Spleen (tissue), 11 donors: ENCODE results near the gene CYP4F22. TPM values are rescaled to one million over a fixed set of nuclear protein-coding genes. Genes with fewer than 3 reads are reported as not detected.

ENCODE experiments used
- DNase-seq: peaks from one replicate; pipeline ENCODE4 v3.0.0-alpha.2; 2020
- H3K27ac ChIP-seq, 8 donors: fragments of 200-600 bp; sonication (generic) in 7 of 8; 1 replicate in 4 of 8; 2 replicates in 4 of 8; pipeline versions ENCODE4 v1.5.0 to v1.8.0; 2016 to 2021; ENCODE audit warnings: inconsistent platforms in 4 of 8, mild to moderate bottlenecking in 4 of 8, moderate library complexity in 1 of 8
- H3K27me3 ChIP-seq, 7 donors: fragments of 200-600 bp; sonication (generic) in 6 of 7; replicated peaks in 1 of 7; 1 replicate in 4 of 7; 2 replicates in 3 of 7; pipeline versions ENCODE4 v1.5.0 to v1.8.0; 2016 to 2021; ENCODE audit warnings: inconsistent platforms in 3 of 7, mild to moderate bottlenecking in 1 of 7
- H3K36me3 ChIP-seq, 6 donors: fragments of 200-600 bp; sonication (generic) in 5 of 6; 1 replicate in 4 of 6; 2 replicates in 2 of 6; pipeline versions ENCODE4 v1.5.0 to v1.8.0; 2016 to 2021; ENCODE audit warnings: inconsistent platforms in 2 of 6
- H3K4me1 ChIP-seq, 6 donors: fragments of 200-600 bp; sonication (generic) in 5 of 6; 1 replicate in 3 of 6; 2 replicates in 3 of 6; pipeline versions ENCODE4 v1.5.0 to v1.8.0; 2016 to 2021; ENCODE audit warnings: inconsistent platforms in 3 of 6
- H3K4me3 ChIP-seq, 8 donors: fragments of 200-600 bp; sonication (generic) in 7 of 8; 1 replicate in 4 of 8; 2 replicates in 4 of 8; pipeline versions ENCODE4 v1.5.0 to v1.8.0; 2016 to 2021; ENCODE audit warnings: inconsistent platforms in 4 of 8, mild to moderate bottlenecking in 4 of 8, moderate library complexity in 2 of 8
- H3K9me3 ChIP-seq, 8 donors: fragments of 200-600 bp; sonication (generic) in 7 of 8; 1 replicate in 4 of 8; 2 replicates in 4 of 8; pipeline versions ENCODE4 v1.5.0 to v1.8.0; 2016 to 2021; ENCODE audit warnings: inconsistent platforms in 4 of 8
- POLR2A ChIP-seq, 3 donors: fragments of 450-650 bp; IDR thresholded peaks; one replicate each; pipeline ENCODE4 v1.5.1; 2017; ENCODE audit warnings: antibody characterized with exemption in 3 of 3, mild to moderate bottlenecking in 1 of 3
- POLR2AphosphoS5 ChIP-seq, 3 donors: sonication (generic); formaldehyde crosslinking; IDR thresholded peaks; one replicate each; pipeline ENCODE4 v1.5.1; 2017; ENCODE audit warnings: antibody characterized with exemption in 3 of 3
- WGBS, 5 donors: extraction: QIAGEN DNeasy Blood & Tissue Kit in 3 of 5; methylation state at CpG; one replicate each; pipeline versions ENCODE4 v1.1.5 to v1.1.7; 2013 to 2018; 5-methylcytosine and 5-hydroxymethylcytosine counted together
- intact Hi-C: fragments of 100-400 bp; cut with DNase I; formaldehyde crosslinking; loops from one replicate; pipeline ENCODE4 v1.15.0; 2023; ENCODE audit warnings: low total_unique reads
- polyA plus RNA-seq, 3 donors: library from polyadenylated mRNA; stranded (reverse); fragments of 200-250 nt; gene quantifications; one replicate each; pipeline ENCODE4 v1.2.1, GENCODE V29; 2013
- total RNA-seq, 7 donors: library from RNA; depleted of rRNA in 3 of 7; stranded (reverse); fragments of >200 nt in 3 of 7; fragmentation: NEBNext Ultra II Directional in 4 of 7; extraction: Animal tissue kit (Norgen Biotek cat#: 25700) in 4 of 7; gene quantifications; one replicate each; pipeline versions ENCODE4 v1.1.0 to v1.2.1, GENCODE V29; 2016 to 2021
- TF ChIP-seq, protein P1 (sequence below), 11 experiments: fragments of 200-600 bp in 7 of 11; fragments of 450-650 bp in 4 of 11; sonication (generic) in 4 of 11; IDR thresholded peaks in 8 of 11; conservative IDR thresholded peaks in 3 of 11; 1 replicate in 7 of 11; 2 replicates in 4 of 11; pipeline versions ENCODE4 v1.4.0 to v1.8.0; 2016 to 2021; ENCODE audit warnings: antibody characterized with exemption in 11 of 11, inconsistent platforms in 4 of 11, mild to moderate bottlenecking in 1 of 11
- donor health status: healthy with polysubstance abuse.
- donor health status: DM: no; HTN: no; CAD: no; lungs with moderate emphysema.
- donor health status: DM: no; HTN: no; CAD: no.
- donor health status: Bipolar disorder and iron deficiency.
- donor health status: healthy.
- donor health status: DM: no; HTN: no; CAD: no.
- donor health status: DM: yes; HTN: yes; CAD: no.

CYP4F22 gene
- total and polyA plus RNA-seq, 10 donors, result 0.10 to 1.2 (median 0.29) TPM; not detected in 2

GRCh38 chr19:15487038-15487437 is 21.3 kb upstream of the CYP4F22 start:
- TF ChIP-seq POLR2AphosphoS5 (IDR thresholded peaks at IDR 0.05) (no peak), POLR2A (IDR thresholded peaks at IDR 0.05) (no peak)
- TF ChIP-seq, protein P1, sequence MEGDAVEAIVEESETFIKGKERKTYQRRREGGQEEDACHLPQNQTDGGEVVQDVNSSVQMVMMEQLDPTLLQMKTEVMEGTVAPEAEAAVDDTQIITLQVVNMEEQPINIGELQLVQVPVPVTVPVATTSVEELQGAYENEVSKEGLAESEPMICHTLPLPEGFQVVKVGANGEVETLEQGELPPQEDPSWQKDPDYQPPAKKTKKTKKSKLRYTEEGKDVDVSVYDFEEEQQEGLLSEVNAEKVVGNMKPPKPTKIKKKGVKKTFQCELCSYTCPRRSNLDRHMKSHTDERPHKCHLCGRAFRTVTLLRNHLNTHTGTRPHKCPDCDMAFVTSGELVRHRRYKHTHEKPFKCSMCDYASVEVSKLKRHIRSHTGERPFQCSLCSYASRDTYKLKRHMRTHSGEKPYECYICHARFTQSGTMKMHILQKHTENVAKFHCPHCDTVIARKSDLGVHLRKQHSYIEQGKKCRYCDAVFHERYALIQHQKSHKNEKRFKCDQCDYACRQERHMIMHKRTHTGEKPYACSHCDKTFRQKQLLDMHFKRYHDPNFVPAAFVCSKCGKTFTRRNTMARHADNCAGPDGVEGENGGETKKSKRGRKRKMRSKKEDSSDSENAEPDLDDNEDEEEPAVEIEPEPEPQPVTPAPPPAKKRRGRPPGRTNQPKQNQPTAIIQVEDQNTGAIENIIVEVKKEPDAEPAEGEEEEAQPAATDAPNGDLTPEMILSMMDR (IDR thresholded peaks at IDR 0.05 in 8 of 11, conservative IDR thresholded peaks at IDR 0.05 in 3 of 11), result no peak
- Histone ChIP-seq H3K36me3 (no peaks in the 10 kb centered on the region), H3K9me3 (peaks cover 0 to 7% (median 0%) of the 10 kb centered on the region in 8 donors), H3K27ac (no peak overlapping the region), H3K4me3 (no peak overlapping the region), H3K27me3 (no peaks in the 10 kb centered on the region), H3K4me1 (no peaks in the 10 kb centered on the region)
- no peak for DNase-seq
- WGBS, 5 donors, result 89 to 96% (median 95%) methylated on average over 4 of the region's 4 CpGs
- intact Hi-C loops, result no loop called here

- 85 to 90% (median 86%) methylated on average over 11 to 13 of the region's 13 CpGs for WGBS, 5 donors
- Histone ChIP-seq H3K27ac (no peak overlapping the region), H3K4me1 (no peaks in the 10 kb centered on the region), H3K27me3 (no peaks in the 10 kb centered on the region), H3K9me3 (peaks cover 0 to 7% (median 0%) of the 10 kb centered on the region in 8 donors), H3K4me3 (no peak overlapping the region), H3K36me3 (no peaks in the 10 kb centered on the region)
- intact Hi-C loops, result no loop called here
- TF ChIP-seq POLR2A (IDR thresholded peaks at IDR 0.05) (no peak), POLR2AphosphoS5 (IDR thresholded peaks at IDR 0.05) (no peak)
- TF ChIP-seq, protein P1 (IDR thresholded peaks at IDR 0.05 in 8 of 11, conservative IDR thresholded peaks at IDR 0.05 in 3 of 11), result no peak
- no peak for DNase-seq
These were observed 19.7 kb upstream of the CYP4F22 start for GRCh38 chr19:15488489-15489226.

GRCh38 chr19:15495151-15495550 is 13.2 kb upstream of the CYP4F22 start:
- DNase-seq, result no peak
- H3K4me1 ChIP-seq, result no peaks in the 10 kb centered on the region
- WGBS, 5 donors, result 93 to 100% (median 100%) methylated on average over 1 of the region's 1 CpG
- peaks cover 0 to 9% (median 0%) of the 10 kb centered on the region in 7 donors for H3K27me3 ChIP-seq
- no peaks in the 10 kb centered on the region for H3K9me3 ChIP-seq
- TF ChIP-seq POLR2AphosphoS5 (IDR thresholded peaks at IDR 0.05), result no peak
- TF ChIP-seq, protein P1 (IDR thresholded peaks at IDR 0.05 in 8 of 11, conservative IDR thresholded peaks at IDR 0.05 in 3 of 11), result no peak
- TF ChIP-seq POLR2A (IDR thresholded peaks at IDR 0.05), result no peak
- no peaks in the 10 kb centered on the region for H3K36me3 ChIP-seq
- no peak overlapping the region for H3K27ac ChIP-seq
- H3K4me3 ChIP-seq, result no peak overlapping the region
- intact Hi-C loops, result no loop called here

DNA sequence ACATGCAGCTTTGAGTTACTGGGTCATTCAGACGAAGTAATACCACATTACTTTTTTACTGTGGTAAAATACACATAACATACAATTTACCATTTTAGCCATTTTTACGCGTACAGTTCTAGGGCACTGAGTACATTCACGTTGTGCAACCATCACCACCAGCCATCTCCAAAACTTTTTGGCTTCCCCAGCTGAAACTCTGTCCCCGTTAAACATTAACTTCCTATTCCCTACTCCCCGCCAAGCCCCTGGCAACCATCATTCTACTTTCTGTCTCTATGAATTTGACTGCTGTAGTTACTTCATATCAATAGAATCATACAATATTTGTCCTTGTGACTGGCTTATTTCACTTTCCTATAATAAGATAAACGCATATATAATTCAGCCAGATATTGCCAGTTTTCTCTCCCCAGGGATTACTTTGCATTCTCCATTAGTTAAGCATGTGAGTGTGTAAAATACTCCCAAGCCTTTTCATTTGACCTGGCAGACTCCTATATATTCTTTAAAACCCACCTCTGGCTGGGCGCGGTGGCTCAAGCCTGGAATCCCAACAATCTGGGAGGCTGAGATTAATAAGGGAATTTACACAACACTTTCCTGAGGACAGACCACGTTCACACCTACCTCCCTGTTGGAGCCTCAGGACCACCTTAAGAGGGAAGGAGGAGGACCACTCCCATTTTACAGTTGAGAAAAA is 10.0 kb upstream of the CYP4F22 start:
- 73 to 86% (median 77%) methylated on average over 10 of the region's 10 CpGs for WGBS, 5 donors
- Histone ChIP-seq H3K27me3 (peaks cover 0 to 20% (median 0%) of the 10 kb centered on the region in 7 donors), H3K36me3 (no peaks in the 10 kb centered on the region), H3K9me3 (no peaks in the 10 kb centered on the region), H3K27ac (no peak overlapping the region), H3K4me1 (no peaks in the 10 kb centered on the region), H3K4me3 (no peak overlapping the region)
- TF ChIP-seq POLR2AphosphoS5 (IDR thresholded peaks at IDR 0.05), result no peak
- TF ChIP-seq POLR2A (IDR thresholded peaks at IDR 0.05), result no peak
- TF ChIP-seq, protein P1 (IDR thresholded peaks at IDR 0.05 in 8 of 11, conservative IDR thresholded peaks at IDR 0.05 in 3 of 11), result no peak
- no peak for DNase-seq
- intact Hi-C loops, result no loop called here
